ENCODE data around the gene ANXA5. TPM values are rescaled to one million over a fixed set of nuclear protein-coding genes. Genes with fewer than 3 reads are reported as not detected.

The ANXA5 gene
- total RNA-seq, 1 experiment from 2014 or later, result 280 TPM

GRCh38 chr4:121709766-121710405 lies 13.1 kb upstream of the ANXA5 start:
- no peak for ATAC-seq
- CTCF ChIA-PET, result no interaction called here
- no peak for TF ChIP-seq EZH2phosphoT487 (IDR thresholded peaks at IDR 0.05; ENCODE audit: borderline replicate concordance, low read length)
- TF ChIP-seq EZH2 (IDR thresholded peaks at IDR 0.05; ENCODE audit: low read length, unreplicated experiment), result no peak
- no peak for TF ChIP-seq CTCF (conservative IDR thresholded peaks at IDR 0.05; ENCODE audit: low read depth, low read length)
- H3K4me1 ChIP-seq (ENCODE audit: insufficient read depth, low read length), result peaks cover 27% of the 10 kb centered on the region
- peak overlapping the region; percentile 57 for H3K4me2 ChIP-seq (ENCODE audit: low read length)
- intact Hi-C loops (cut with micrococcal nuclease), result no loop called here
- no peaks in the 10 kb centered on the region for H3K27me3 ChIP-seq (ENCODE audit: low read length)
- H4K20me1 ChIP-seq (ENCODE audit: low read length), result no peaks in the 10 kb centered on the region
- peak overlapping the region; percentile 28; the same call in 1 of the 2 replicates for H3K27ac ChIP-seq (ENCODE audit: low read length)
- H3F3A ChIP-seq (ENCODE audit: low read length, unreplicated experiment), result no peaks in the 10 kb centered on the region
- POLR2A ChIA-PET (ENCODE audit: unreplicated experiment), result no interaction called here
- no peaks in the 10 kb centered on the region for H3K9me3 ChIP-seq (ENCODE audit: low read length)
- no peaks in the 10 kb centered on the region for H3K9me2 ChIP-seq (replicated peaks; ENCODE audit: low read length)
- no peaks in the 10 kb centered on the region for H3K79me2 ChIP-seq (ENCODE audit: low read length)
- no peaks in the 10 kb centered on the region for H3K36me3 ChIP-seq (ENCODE audit: low read depth, low read length)
- H3K9ac ChIP-seq (ENCODE audit: low read length), result no peak overlapping the region
- peak; percentile 30 for DNase-seq
- H2AFZ ChIP-seq (ENCODE audit: low read length), result no peak overlapping the region
- BruUV-seq (replicated peaks), result no TSS peak
- 0 out of 2 replicates have a peak overlapping the region, but pooled peaks have one; percentile 35 for H3K4me3 ChIP-seq (ENCODE audit: low read length)

GRCh38 chr4:121707344-121707743 lies 10.6 kb upstream of the ANXA5 start:
- CTCF ChIA-PET, result no interaction called here
- Histone ChIP-seq H3K36me3 (ENCODE audit: low read depth, low read length) (no peaks in the 10 kb centered on the region), H4K20me1 (ENCODE audit: low read length) (no peaks in the 10 kb centered on the region), H3K79me2 (ENCODE audit: low read length) (no peaks in the 10 kb centered on the region), H3F3A (ENCODE audit: low read length, unreplicated experiment) (no peaks in the 10 kb centered on the region), H3K9me2 (replicated peaks; ENCODE audit: low read length) (no peaks in the 10 kb centered on the region), H3K4me3 (ENCODE audit: low read length) (no peak overlapping the region), H2AFZ (ENCODE audit: low read length) (no peak overlapping the region), H3K4me1 (ENCODE audit: insufficient read depth, low read length) (peaks cover 22% of the 10 kb centered on the region), H3K4me2 (ENCODE audit: low read length) (no peak overlapping the region), H3K9me3 (ENCODE audit: low read length) (no peaks in the 10 kb centered on the region), H3K9ac (ENCODE audit: low read length) (no peak overlapping the region), H3K27ac (ENCODE audit: low read length) (no peak overlapping the region), H3K27me3 (ENCODE audit: low read length) (no peaks in the 10 kb centered on the region)
- POLR2A ChIA-PET (ENCODE audit: unreplicated experiment), result no interaction called here
- TF ChIP-seq CTCF (conservative IDR thresholded peaks at IDR 0.05; ENCODE audit: low read depth, low read length) (no peak), EZH2 (IDR thresholded peaks at IDR 0.05; ENCODE audit: low read length, unreplicated experiment) (no peak), EZH2phosphoT487 (IDR thresholded peaks at IDR 0.05; ENCODE audit: borderline replicate concordance, low read length) (no peak)
- no peak for DNase-seq
- ATAC-seq, result no peak
- intact Hi-C loops (cut with micrococcal nuclease), result no loop called here
- BruUV-seq (replicated peaks), result no TSS peak

GRCh38 chr4:121706595-121707021 lies 9.8 kb upstream of the ANXA5 start:
- Histone ChIP-seq H3K27me3 (ENCODE audit: low read length) (no peaks in the 10 kb centered on the region), H4K20me1 (ENCODE audit: low read length) (no peaks in the 10 kb centered on the region), H3F3A (ENCODE audit: low read length, unreplicated experiment) (no peaks in the 10 kb centered on the region), H3K4me1 (ENCODE audit: insufficient read depth, low read length) (peaks cover 15% of the 10 kb centered on the region), H3K4me3 (ENCODE audit: low read length) (no peak overlapping the region), H3K9ac (ENCODE audit: low read length) (no peak overlapping the region), H3K36me3 (ENCODE audit: low read depth, low read length) (no peaks in the 10 kb centered on the region), H3K9me2 (replicated peaks; ENCODE audit: low read length) (no peaks in the 10 kb centered on the region), H3K9me3 (ENCODE audit: low read length) (no peaks in the 10 kb centered on the region), H3K4me2 (ENCODE audit: low read length) (no peak overlapping the region), H2AFZ (ENCODE audit: low read length) (no peak overlapping the region), H3K27ac (ENCODE audit: low read length) (no peak overlapping the region), H3K79me2 (ENCODE audit: low read length) (no peaks in the 10 kb centered on the region)
- no peak for DNase-seq
- intact Hi-C loops (cut with micrococcal nuclease), result no loop called here
- no TSS peak for BruUV-seq (replicated peaks)
- TF ChIP-seq EZH2 (IDR thresholded peaks at IDR 0.05; ENCODE audit: low read length, unreplicated experiment) (no peak), CTCF (conservative IDR thresholded peaks at IDR 0.05; ENCODE audit: low read depth, low read length) (no peak), EZH2phosphoT487 (IDR thresholded peaks at IDR 0.05; ENCODE audit: borderline replicate concordance, low read length) (no peak)
- no peak for ATAC-seq
- POLR2A ChIA-PET (ENCODE audit: unreplicated experiment), result no interaction called here
- CTCF ChIA-PET, result no interaction called here

Data from PC-3 (cell line).